Activated CD4-positive, alpha-beta T cell treated with anti-CD3 and anti-CD28 coated beads for 24 hours (primary cell): ENCODE data around the gene ZFP3.
"Not testable (repeated sequence)": the region's sequence is repeated elsewhere in the genome, so short reads cannot be mapped to it uniquely, and the experiment has no call there.

Source experiments
- DNase-seq, 2 donors: peaks; one replicate each; pipeline ENCODE4 v3.0.0-alpha.2; 2020; ENCODE audit warnings: low read depth in 2 of 2

ZFP3 gene

DNA sequence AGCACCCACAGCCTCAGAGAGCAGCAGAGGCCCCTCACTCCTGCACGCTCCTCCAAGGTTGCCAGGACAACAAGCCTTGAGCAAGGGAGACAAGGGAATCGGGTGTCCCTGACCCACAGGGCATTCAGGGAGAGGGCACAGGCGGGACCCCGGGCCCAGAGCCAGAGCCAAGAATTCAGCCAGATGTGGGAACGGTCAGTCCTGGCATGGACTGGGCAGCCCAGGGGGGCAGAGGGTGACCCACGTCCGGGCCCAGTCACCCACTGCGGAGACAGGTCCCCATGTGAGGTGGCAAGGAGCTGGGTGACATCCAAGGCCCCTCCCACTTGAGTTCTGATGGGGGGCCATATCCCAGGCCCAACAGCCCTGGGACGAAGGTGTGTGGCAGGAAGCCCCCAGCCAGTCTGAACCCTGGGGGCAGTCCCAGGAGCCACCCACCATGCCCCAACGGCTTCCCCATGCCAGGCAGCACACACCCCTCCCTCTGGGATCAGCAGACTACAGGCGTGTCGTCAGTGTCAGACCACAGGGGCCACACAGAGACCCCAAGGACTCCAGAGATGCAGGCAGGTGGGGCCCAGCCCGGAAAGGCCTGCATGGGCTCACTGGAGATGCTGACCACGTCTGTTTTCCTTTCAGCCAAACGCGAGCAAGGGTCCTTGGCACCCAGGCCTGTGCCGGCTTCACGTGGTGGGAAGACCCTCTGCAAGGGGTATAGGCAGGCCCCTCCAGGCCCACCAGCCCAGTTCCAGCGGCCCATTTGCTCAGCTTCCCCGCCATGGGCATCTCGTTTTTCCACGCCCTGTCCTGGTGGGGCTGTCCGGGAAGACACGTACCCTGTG is 60.6 kb downstream of the ZFP3 start:
- DNase-seq, result no peak

GRCh38 chr17:5139458-5139732 is 61.1 kb downstream of the ZFP3 start:
- no peak for DNase-seq

GRCh38 chr17:5142877-5143276 is 64.6 kb downstream of the ZFP3 start:
- not testable (repeated sequence) for DNase-seq
